SK-N-SH (cell line): ENCODE measurements around the gene GFPT1. TPM values are rescaled to one million over a fixed set of nuclear protein-coding genes. Genes with fewer than 3 reads are reported as not detected.

Experiments used
- CTCF ChIA-PET: fragments of 300-600, 350-600 bp; formaldehyde crosslinking; extraction: SDS; loops from one replicate; lab custom pipeline; 2021; lab: Yijun Ruan, JAX
- POLR2A ChIA-PET: fragments of 350-600 bp; sonication (Branson Sonifier 250); formaldehyde crosslinking; extraction: SDS; loops from one replicate; lab custom pipeline; 2020; ENCODE audit warnings: antibody characterized with exemption, inconsistent platforms; lab: Yijun Ruan, JAX
- DNase-seq: peaks from one replicate; pipeline ENCODE4 v3.0.0; 2012
- H2AFZ ChIP-seq: fragments of 200-600 bp; sonication (generic); 2 replicates; pipeline ENCODE4 v1.8.1; 2016; ENCODE audit warnings: antibody characterized with exemption, mild to moderate bottlenecking, low read depth
- H3F3A ChIP-seq: fragments of 200-600 bp; sonication (generic); replicated peaks from 2 replicates; pipeline ENCODE3; 2016; ENCODE audit warnings: antibody characterized with exemption, mild to moderate bottlenecking; ENCODE audit not compliant: insufficient read depth
- H3K27ac ChIP-seq, 2 experiments: fragments of 200-500 bp in 1 of 2; fragments of 200-600 bp in 1 of 2; sonication (Bioruptor generic) in 1 of 2; sonication (generic), shearing (Covaris generic) in 1 of 2; 2 replicates each; pipeline versions ENCODE4 v1.5.1 to v1.6.1; 2014 to 2016; ENCODE audit warnings: low read depth in 2 of 2, inconsistent platforms in 1 of 2, low read length in 1 of 2, mild to moderate bottlenecking in 1 of 2, mixed read lengths in 1 of 2
- H3K27me3 ChIP-seq: fragments of 200-600 bp; sonication (generic), shearing (Covaris generic); 2 replicates; pipeline ENCODE4 v1.6.1; 2016; ENCODE audit warnings: mixed run types; ENCODE audit not compliant: insufficient read depth
- H3K36me3 ChIP-seq, 2 experiments: fragments of 200-500 bp in 1 of 2; fragments of 200-600 bp in 1 of 2; sonication (Bioruptor generic) in 1 of 2; sonication (generic) in 1 of 2; replicated peaks in 1 of 2; 2 replicates each; pipeline versions ENCODE3 to v1.5.1; 2014 to 2016; ENCODE audit warnings: low read length in 1 of 2, mild to moderate bottlenecking in 1 of 2; ENCODE audit not compliant: insufficient read depth in 2 of 2, control insufficient read depth in 1 of 2
- H3K4me1 ChIP-seq, 2 experiments: fragments of 200-500 bp in 1 of 2; fragments of 200-600 bp in 1 of 2; sonication (Bioruptor generic) in 1 of 2; sonication (generic), shearing (Covaris generic) in 1 of 2; 2 replicates each; pipeline versions ENCODE4 v1.5.1 to v1.6.1; 2014 to 2016; ENCODE audit warnings: low read depth in 1 of 2, low read length in 1 of 2, mixed run types in 1 of 2; ENCODE audit not compliant: insufficient read depth in 2 of 2, control insufficient read depth in 1 of 2
- H3K4me2 ChIP-seq: fragments of 200-600 bp; sonication (generic), shearing (Covaris generic); 2 replicates; pipeline ENCODE4 v1.6.1; 2017; ENCODE audit warnings: mixed run types
- H3K4me3 ChIP-seq, 2 experiments: fragments of 200-500 bp in 1 of 2; fragments of 200-600 bp in 1 of 2; sonication (Bioruptor generic) in 1 of 2; sonication (generic), shearing (Covaris generic) in 1 of 2; 2 replicates each; pipeline versions ENCODE4 v1.5.1 to v1.8.1; 2014 to 2016; ENCODE audit warnings: low read depth in 2 of 2, inconsistent platforms in 1 of 2, low read length in 1 of 2, mild to moderate bottlenecking in 1 of 2, mixed read lengths in 1 of 2, moderate library complexity in 1 of 2
- H3K79me2 ChIP-seq: fragments of 200-600 bp; sonication (generic); 2 replicates; pipeline ENCODE4 v1.8.1; 2017; ENCODE audit warnings: mild to moderate bottlenecking; ENCODE audit not compliant: insufficient read depth
- H3K9ac ChIP-seq: fragments of 200-600 bp; sonication (generic); 2 replicates; pipeline ENCODE4 v1.6.1; 2017; ENCODE audit warnings: mixed run types
- H3K9me2 ChIP-seq: fragments of 200-600 bp; sonication (generic); 2 replicates; pipeline ENCODE4 v1.6.1; 2017; ENCODE audit warnings: mixed run types
- H3K9me3 ChIP-seq: fragments of 200-600 bp; sonication (generic); 2 replicates; pipeline ENCODE4 v1.6.1; 2017; ENCODE audit warnings: mixed run types, mild to moderate bottlenecking, moderate library complexity
- H4K20me1 ChIP-seq: fragments of 200-600 bp; sonication (generic); 2 replicates; pipeline ENCODE4 v1.6.1; 2017; ENCODE audit warnings: mild to moderate bottlenecking, mixed run types; ENCODE audit not compliant: insufficient read depth
- CTCF ChIP-seq: fragments of 200-600 bp; sonication (generic); IDR thresholded peaks from 2 replicates; pipeline ENCODE4 v1.6.1; 2017; ENCODE audit warnings: antibody characterized with exemption, mild to moderate bottlenecking, moderate library complexity
- EP300 ChIP-seq, 2 experiments: IDR thresholded peaks; 2 replicates each; pipeline versions ENCODE4 v1.4.0 to v1.6.1; 2012; ENCODE audit warnings: borderline replicate concordance in 1 of 2, low read depth in 1 of 2, low read length in 1 of 2
- EZH2phosphoT487 ChIP-seq: fragments of 200-600 bp; sonication (generic); IDR thresholded peaks from 2 replicates; pipeline ENCODE4 v1.6.1; 2017; ENCODE audit warnings: low read depth, mixed run types, mild to moderate bottlenecking, antibody characterized with exemption, moderate library complexity, borderline replicate concordance
- FOSL2 ChIP-seq: IDR thresholded peaks from 2 replicates; pipeline ENCODE4 v1.4.0; 2012; ENCODE audit warnings: low read depth, mild to moderate bottlenecking, moderate library complexity, borderline replicate concordance
- FOXJ3 ChIP-seq: sonication (generic); formaldehyde crosslinking; IDR thresholded peaks from 2 replicates; pipeline ENCODE4 v1.5.1; 2020; ENCODE audit warnings: mild to moderate bottlenecking, missing genetic modification reagents
- FOXM1 ChIP-seq: IDR thresholded peaks from 2 replicates; pipeline ENCODE4 v1.4.0; 2012; ENCODE audit warnings: low read depth, mild to moderate bottlenecking
- GATA2 ChIP-seq: sonication (generic); formaldehyde crosslinking; IDR thresholded peaks from 2 replicates; pipeline ENCODE4 v1.5.0; 2020; ENCODE audit warnings: mild to moderate bottlenecking, missing genetic modification reagents
- JUND ChIP-seq: IDR thresholded peaks from 2 replicates; pipeline ENCODE4 v1.4.0; 2012
- MXI1 ChIP-seq: IDR thresholded peaks from 2 replicates; pipeline ENCODE4 v1.6.1; 2012; ENCODE audit warnings: mild to moderate bottlenecking, low read depth, low read length, improper control_type of control experiment
- NRF1 ChIP-seq: IDR thresholded peaks from 2 replicates; pipeline ENCODE4 v1.6.1; 2012; ENCODE audit warnings: low read depth, mild to moderate bottlenecking, low read length
- RAD21 ChIP-seq: IDR thresholded peaks from 2 replicates; pipeline ENCODE4 v1.6.1; 2012; ENCODE audit warnings: mild to moderate bottlenecking, low read length
- REST ChIP-seq: IDR thresholded peaks from 2 replicates; pipeline ENCODE4 v1.6.1; 2012; ENCODE audit warnings: mild to moderate bottlenecking, low read depth, low read length, moderate library complexity
- RXRA ChIP-seq: IDR thresholded peaks from 2 replicates; pipeline ENCODE4 v1.4.0; 2012; ENCODE audit warnings: low read depth, mild to moderate bottlenecking, borderline replicate concordance
- SMC3 ChIP-seq: IDR thresholded peaks from 2 replicates; pipeline ENCODE4 v1.6.1; 2012; ENCODE audit warnings: low read depth, low read length, improper control_type of control experiment
- TAF1 ChIP-seq: IDR thresholded peaks from 2 replicates; pipeline ENCODE4 v1.6.1; 2012; ENCODE audit warnings: low read depth, mild to moderate bottlenecking, low read length, moderate library complexity, borderline replicate concordance
- TCF12 ChIP-seq: IDR thresholded peaks from 2 replicates; pipeline ENCODE4 v1.4.0; 2012
- TEAD4 ChIP-seq: IDR thresholded peaks from 2 replicates; pipeline ENCODE4 v1.4.0; 2012; ENCODE audit warnings: mild to moderate bottlenecking, borderline replicate concordance; ENCODE audit not compliant: insufficient read depth
- USF1 ChIP-seq: IDR thresholded peaks from 2 replicates; pipeline ENCODE4 v1.4.0; 2012; ENCODE audit warnings: low read depth, borderline replicate concordance
- USF2 ChIP-seq: fragments of 150-350 bp; IDR thresholded peaks from 2 replicates; pipeline ENCODE4 v1.6.1; 2017; ENCODE audit warnings: antibody characterized with exemption, low read length, low read depth, borderline replicate concordance
- YY1 ChIP-seq: IDR thresholded peaks from 2 replicates; pipeline ENCODE4 v1.4.0; 2012; ENCODE audit warnings: low read depth, mild to moderate bottlenecking
- WGBS: methylation state at CpG from one replicate; pipeline ENCODE4 v1.1.6; 2017; ENCODE audit warnings: low lambda C conversion rate; 5-methylcytosine and 5-hydroxymethylcytosine counted together
- polyA plus RNA-seq, 3 experiments: library from polyadenylated mRNA; depleted of rRNA; stranded (reverse); fragments of >200 nt; gene quantifications; 2 replicates each; pipeline ENCODE4 v1.2.3, GENCODE V29; 2012

GFPT1 gene
- polyA plus RNA-seq, 1 of the 3 experiments (the other 2 are of a cell fraction), result 6.0 TPM

DNA sequence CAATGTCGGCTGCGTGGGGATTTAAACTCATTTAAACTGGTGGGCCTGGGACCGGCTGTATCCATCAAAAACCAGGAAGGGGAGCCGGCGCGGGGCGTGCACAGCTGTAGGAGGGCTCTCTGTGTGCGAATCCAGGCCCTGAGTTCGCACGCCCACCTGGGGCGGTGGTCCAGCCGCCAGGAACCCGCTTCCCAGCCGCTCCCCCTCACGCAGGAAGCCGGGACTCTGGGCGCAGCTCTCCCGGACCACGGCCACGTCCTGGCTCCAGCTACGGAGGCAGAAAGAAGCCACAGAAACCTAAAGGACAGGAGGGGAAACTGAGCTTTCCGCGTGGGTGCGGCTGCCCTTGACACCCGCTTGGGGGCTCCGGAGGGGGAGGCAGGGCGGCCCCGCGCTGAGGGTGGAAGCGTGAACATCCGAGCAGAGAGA is 80.6 kb downstream of the GFPT1 start:
- DNase-seq, result peak; percentile 69
- TF ChIP-seq FOSL2 (no peak), NRF1 (no peak), USF1 (no peak), REST (no peak), GATA2 (CRISPR knock-in tag) (no peak), USF2 (no peak), RAD21 (no peak), TCF12 (no peak), MXI1 (no peak), YY1 (no peak), SMC3 (no peak), EP300 (IDR thresholded peaks at IDR 0.05; ENCODE audit: borderline replicate concordance in 1 of 2, low read depth in 1 of 2, low read length in 1 of 2) (no peak), TAF1 (no peak), TEAD4 (no peak), JUND (no peak), CTCF (no peak), FOXM1 (no peak), RXRA (no peak), FOXJ3 (no peak), EZH2phosphoT487 (no peak)
- H2AFZ ChIP-seq, result peak overlapping the region; percentile 82
- H3K36me3 ChIP-seq, result no peaks in the 10 kb centered on the region
- H3K79me2 ChIP-seq, result no peaks in the 10 kb centered on the region
- CTCF ChIA-PET, result interaction anchor here (0.6 to 6.3 kb wide), 70 partner anchors 8 to 843 kb away, joined by 3 to 107 read pairs (median 4); partner anchors contain the start of gene ANTXR1
- H3K9me3 ChIP-seq, result no peaks in the 10 kb centered on the region
- H3K27ac ChIP-seq, result 0 out of 4 replicates have a peak overlapping the region, but pooled peaks of 1 of the 2 experiments have one; percentile 38
- H3F3A ChIP-seq, result peaks cover 5% of the 10 kb centered on the region
- peak overlapping the region; percentile 86 for H3K4me2 ChIP-seq
- WGBS, result 22% methylated on average over 10 of the region's 31 CpGs
- no peaks in the 10 kb centered on the region for H3K27me3 ChIP-seq
- peak overlapping the region; percentile 59 to 60 for H3K4me3 ChIP-seq
- H4K20me1 ChIP-seq, result no peaks in the 10 kb centered on the region
- peak overlapping the region; percentile 69 for H3K9ac ChIP-seq
- H3K4me1 ChIP-seq, result peaks cover 0 to 16% of the 10 kb centered on the region in 2 experiments; a peak in 1 of 4 replicates
- POLR2A ChIA-PET, result interaction anchor here (1.4 to 1.8 kb wide), 2 partner anchors 294 to 363 kb away, joined by 4 to 6 read pairs; partner anchors contain the start of gene ANTXR1
- no peaks in the 10 kb centered on the region for H3K9me2 ChIP-seq
